ES-I3 (cell line): ENCODE measurements around the gene CNGA4.

Source experiments
- H3K36me3 ChIP-seq: 2 replicates; pipeline ENCODE4 v1.6.1; 2013; ENCODE audit warnings: mild to moderate bottlenecking, low read length, control low read depth, moderate library complexity; ENCODE audit not compliant: insufficient read depth
- H3K4me1 ChIP-seq: 2 replicates; pipeline ENCODE4 v1.6.1; 2013; ENCODE audit warnings: mild to moderate bottlenecking, control low read depth, low read length; ENCODE audit not compliant: insufficient read depth
- H3K9ac ChIP-seq: 2 replicates; pipeline ENCODE4 v1.6.1; 2013; ENCODE audit warnings: low read depth, mild to moderate bottlenecking, low read length, moderate library complexity
- H3K9me3 ChIP-seq: 2 replicates; pipeline ENCODE4 v1.6.1; 2013; ENCODE audit warnings: mild to moderate bottlenecking, low read length, moderate library complexity; ENCODE audit not compliant: control insufficient read depth, insufficient read depth

The CNGA4 gene

DNA sequence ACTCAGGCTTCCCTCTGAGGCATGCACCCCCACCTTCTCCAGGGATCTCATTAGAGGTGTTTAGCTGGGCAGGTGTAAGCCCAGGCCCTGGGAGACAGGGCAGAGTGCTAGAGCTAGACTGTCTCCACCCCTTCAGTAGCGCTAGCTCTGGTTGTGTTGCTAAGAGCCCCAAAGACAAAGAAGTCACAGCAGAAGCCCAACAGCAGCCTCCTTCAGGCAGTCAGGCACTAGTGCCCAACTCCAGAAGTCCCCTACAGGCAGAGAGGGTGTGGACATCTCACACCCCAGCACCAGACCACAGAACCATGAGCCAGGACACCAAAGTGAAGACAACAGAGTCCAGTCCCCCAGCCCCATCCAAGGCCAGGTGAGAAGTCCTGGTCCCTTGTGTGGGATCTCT is at the start of gene CNGA4:
Gene CNGA4 (plus strand): TSS at position 188 of the 400 bp plus-strand sequence. CDS start 118 bp downstream, at position 306.
- Histone ChIP-seq H3K9me3 (no peaks in the 10 kb centered on the region), H3K36me3 (no peaks in the 10 kb centered on the region)

DNA sequence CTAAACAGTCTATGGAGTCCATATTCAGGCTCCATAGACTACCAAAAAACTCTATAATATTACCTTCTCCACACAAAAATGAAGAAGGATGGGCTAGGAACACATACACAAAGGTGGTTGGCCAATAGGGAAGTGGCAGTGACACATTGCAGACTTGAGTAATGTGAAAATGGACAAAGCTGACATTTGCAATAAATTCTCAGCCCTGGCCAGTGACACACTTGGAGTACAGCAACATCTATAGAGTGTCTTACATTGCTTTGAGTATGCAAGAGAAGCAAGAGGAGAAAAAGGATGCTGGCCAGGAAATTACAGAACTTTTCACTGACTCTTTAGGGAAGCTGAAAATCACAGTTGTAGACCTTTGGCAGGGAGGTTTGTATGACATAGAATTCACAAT is 47.1 kb upstream of the CNGA4 start:
- Histone ChIP-seq H3K9me3 (no peaks in the 10 kb centered on the region; the same call in 1 of the 2 replicates), H3K9ac (no peak overlapping the region), H3K4me1 (no peaks in the 10 kb centered on the region), H3K36me3 (no peaks in the 10 kb centered on the region)

More for the DNA sequence above, at the start of gene CNGA4:
- H3K9ac ChIP-seq = no peak within 1 kb of the TSS
- H3K4me1 ChIP-seq = no peaks in the 10 kb centered on the region; the same call in 1 of the 2 replicates

- Histone ChIP-seq H3K4me1 (no peaks in the 10 kb centered on the region), H3K36me3 (no peaks in the 10 kb centered on the region), H3K9ac (no peak overlapping the region), H3K9me3 (no peaks in the 10 kb centered on the region; the same call in 1 of the 2 replicates)
Measured at GRCh38 chr11:6194065-6194581, 44.8 kb upstream of the CNGA4 start.

DNA sequence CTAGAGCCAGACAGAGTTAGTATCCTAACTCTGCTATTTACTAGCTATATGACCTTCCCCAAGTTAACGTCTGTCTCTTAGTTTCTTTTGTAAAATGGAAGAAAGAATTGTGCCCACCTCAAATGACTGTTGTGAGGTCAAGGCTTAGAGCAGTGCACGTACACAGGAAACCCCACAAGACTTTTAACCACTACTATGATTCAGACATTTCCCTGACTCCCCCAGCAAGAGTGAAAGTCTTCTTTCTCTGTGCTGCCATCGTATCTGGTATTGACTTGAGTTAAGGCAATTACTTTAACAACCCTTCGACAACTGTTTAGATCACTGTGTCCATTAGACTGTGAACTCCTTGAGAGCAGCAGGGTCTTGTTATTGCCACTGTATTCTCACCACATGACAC is 42.5 kb upstream of the CNGA4 start:
- Histone ChIP-seq H3K9ac (no peak overlapping the region), H3K36me3 (no peaks in the 10 kb centered on the region), H3K9me3 (no peaks in the 10 kb centered on the region; the same call in 1 of the 2 replicates), H3K4me1 (no peaks in the 10 kb centered on the region)

DNA sequence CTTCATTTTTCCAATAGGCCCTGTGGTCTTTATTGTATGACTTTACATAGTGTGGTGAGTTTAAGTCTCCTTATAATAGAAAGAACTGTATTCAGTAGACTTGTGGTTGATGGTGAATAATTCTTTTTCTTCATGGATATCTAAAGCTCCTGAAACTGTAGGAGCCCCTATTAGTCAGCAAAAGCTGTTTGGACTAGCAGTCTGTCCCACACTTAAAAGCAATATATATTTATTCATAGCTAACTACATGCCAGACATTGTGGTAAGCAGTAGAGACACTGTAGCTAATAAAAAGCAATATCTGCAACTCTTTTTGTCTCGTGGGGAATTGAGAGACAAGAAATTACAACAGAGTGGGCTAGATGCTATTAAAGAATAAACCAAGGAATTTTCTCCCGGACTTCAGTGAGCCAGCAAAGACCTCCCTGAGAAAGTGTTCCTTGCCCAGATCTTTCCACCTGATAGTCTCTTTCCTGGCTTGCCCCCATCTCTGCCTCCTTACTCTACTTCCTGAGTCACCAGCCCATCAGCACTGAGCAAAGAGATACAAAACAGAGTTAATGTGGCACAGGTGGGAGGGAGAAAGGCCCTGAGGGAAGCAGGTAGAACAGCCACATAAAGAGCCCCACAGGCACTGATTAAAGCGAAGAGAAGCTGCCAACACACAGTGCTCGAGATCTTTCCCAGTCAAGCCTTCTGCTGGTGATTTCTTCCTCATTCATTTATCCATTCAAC is 41.3 kb upstream of the CNGA4 start:
- Histone ChIP-seq H3K36me3 (no peaks in the 10 kb centered on the region), H3K9ac (no peak overlapping the region), H3K4me1 (no peaks in the 10 kb centered on the region), H3K9me3 (no peaks in the 10 kb centered on the region; the same call in 1 of the 2 replicates)

DNA sequence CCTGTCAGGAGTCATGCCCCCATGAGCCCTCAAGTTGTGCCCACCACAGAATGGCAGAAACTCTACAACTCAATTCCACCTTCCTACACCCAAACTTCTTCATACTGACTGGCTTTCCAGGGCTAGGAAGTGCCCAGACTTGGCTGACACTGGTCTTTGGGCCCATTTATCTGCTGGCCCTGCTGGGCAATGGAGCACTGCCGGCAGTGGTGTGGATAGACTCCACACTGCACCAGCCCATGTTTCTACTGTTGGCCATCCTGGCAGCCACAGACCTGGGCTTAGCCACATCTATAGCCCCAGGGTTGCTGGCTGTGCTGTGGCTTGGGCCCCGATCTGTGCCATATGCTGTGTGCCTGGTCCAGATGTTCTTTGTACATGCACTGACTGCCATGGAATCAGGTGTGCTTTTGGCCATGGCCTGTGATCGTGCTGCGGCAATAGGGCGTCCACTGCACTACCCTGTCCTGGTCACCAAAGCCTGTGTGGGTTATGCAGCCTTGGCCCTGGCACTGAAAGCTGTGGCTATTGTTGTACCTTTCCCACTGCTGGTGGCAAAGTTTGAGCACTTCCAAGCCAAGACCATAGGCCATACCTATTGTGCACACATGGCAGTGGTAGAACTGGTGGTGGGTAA is 39.6 kb upstream of the CNGA4 start, which contains the start of gene OR52W1:
Gene OR52W1 (plus strand): TSS at position 51 of the 637 bp plus-strand sequence. CDS start 0 bp downstream, at position 51.
- no peaks in the 10 kb centered on the region for H3K4me1 ChIP-seq
- H3K36me3 ChIP-seq = no peaks in the 10 kb centered on the region
- H3K9ac ChIP-seq = no peak within 1 kb of the TSS
- H3K9me3 ChIP-seq = no peaks in the 10 kb centered on the region; the same call in 1 of the 2 replicates

GRCh38 chr11:6200975-6201374 is 37.9 kb upstream of the CNGA4 start:
- H3K9ac ChIP-seq = no peak overlapping the region
- H3K4me1 ChIP-seq = no peaks in the 10 kb centered on the region
- H3K36me3 ChIP-seq = no peaks in the 10 kb centered on the region
- no peaks in the 10 kb centered on the region for H3K9me3 ChIP-seq

GRCh38 chr11:6201481-6201880 is 37.4 kb upstream of the CNGA4 start:
- Histone ChIP-seq H3K36me3 (no peaks in the 10 kb centered on the region), H3K9ac (no peak overlapping the region), H3K9me3 (no peaks in the 10 kb centered on the region), H3K4me1 (no peaks in the 10 kb centered on the region)

- Histone ChIP-seq H3K36me3 (no peaks in the 10 kb centered on the region), H3K9me3 (no peaks in the 10 kb centered on the region), H3K4me1 (no peaks in the 10 kb centered on the region), H3K9ac (no peak overlapping the region)
Measured at GRCh38 chr11:6202041-6202440, 36.8 kb upstream of the CNGA4 start.

DNA sequence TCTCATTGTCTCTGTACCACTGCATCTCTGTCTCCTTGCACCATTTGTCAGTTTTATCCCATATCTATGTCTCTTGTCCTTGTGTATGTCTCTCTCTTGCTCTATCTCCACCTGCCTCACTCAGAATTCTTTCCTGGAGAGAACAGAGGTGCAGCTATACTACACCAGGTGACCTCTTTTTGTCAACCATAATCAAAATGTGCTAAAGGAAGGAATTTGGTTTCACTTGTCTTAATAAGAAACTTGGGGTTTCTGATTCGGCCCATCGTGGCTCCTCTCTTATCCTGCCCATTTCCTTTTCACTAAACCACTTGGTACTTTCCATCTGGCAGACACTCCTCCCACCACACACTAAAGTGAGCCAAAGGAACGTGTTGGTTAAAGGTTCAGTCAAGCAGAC is 35.6 kb upstream of the CNGA4 start:
- H3K9ac ChIP-seq = no peak overlapping the region
- H3K36me3 ChIP-seq = no peaks in the 10 kb centered on the region
- H3K4me1 ChIP-seq = no peaks in the 10 kb centered on the region
- H3K9me3 ChIP-seq = no peaks in the 10 kb centered on the region

DNA sequence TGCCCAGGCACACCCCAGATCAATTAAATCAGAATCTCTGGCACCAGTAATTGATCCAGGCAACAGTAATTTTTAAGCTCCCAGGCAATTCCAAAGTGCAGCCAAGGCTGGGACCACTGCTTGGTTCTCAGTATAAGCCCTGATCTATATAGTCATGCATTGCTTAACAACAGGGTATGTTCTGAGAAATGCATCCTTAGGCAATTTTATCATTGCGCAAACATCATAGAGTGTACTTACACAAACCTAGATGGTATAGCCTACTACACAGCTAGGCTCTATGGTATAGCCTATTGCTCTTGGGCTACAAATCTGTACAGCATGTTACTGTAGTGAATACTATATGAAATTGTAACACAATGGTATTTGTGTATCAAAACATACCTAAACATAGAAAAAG is 34.2 kb upstream of the CNGA4 start:
- H3K36me3 ChIP-seq = no peaks in the 10 kb centered on the region
- no peak overlapping the region for H3K9ac ChIP-seq
- no peaks in the 10 kb centered on the region for H3K9me3 ChIP-seq
- H3K4me1 ChIP-seq = no peaks in the 10 kb centered on the region

- Histone ChIP-seq H3K36me3 (no peaks in the 10 kb centered on the region), H3K4me1 (no peaks in the 10 kb centered on the region), H3K9me3 (no peaks in the 10 kb centered on the region), H3K9ac (no peak within 1 kb of the TSS)
Measured at GRCh38 chr11:6205366-6205765, 33.5 kb upstream of the CNGA4 start, which contains the start of gene C11orf42. TSS of gene C11orf42 (plus strand) at chr11:6205557. CDS start at chr11:6205616, 59 bp downstream.

DNA sequence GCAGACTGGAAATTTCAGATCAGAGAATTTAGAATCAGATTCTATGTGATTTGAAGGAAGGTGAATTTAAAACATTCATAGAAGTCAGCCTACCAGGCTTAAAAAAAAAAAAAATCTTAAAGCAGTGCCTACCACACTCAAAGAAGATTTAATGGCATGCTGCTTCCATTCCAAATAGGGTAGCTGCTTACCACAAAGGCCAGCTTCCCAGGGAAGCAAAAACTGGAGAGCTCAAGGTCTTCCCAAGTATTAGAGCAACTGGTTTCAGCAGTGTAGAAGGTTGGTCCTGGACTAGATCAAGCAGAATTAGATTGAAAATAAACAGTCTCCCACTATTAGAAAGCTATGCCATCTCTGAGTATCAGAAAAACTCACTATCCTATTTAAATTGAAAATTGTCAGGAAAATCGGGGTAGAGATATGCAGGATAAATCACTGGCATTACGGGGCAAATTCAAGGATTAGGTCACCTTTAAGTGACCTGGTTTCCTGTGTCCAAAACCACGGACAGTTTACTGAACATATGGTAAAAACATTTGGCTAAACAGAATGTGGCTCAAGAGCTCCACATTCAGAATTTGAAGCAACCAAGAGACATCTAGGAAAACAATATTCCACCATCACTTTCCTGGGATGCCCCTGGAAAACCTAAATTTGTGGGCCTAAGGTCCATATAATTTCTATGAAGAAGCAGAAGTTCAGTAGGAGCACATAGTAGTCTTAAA is 32.3 kb upstream of the CNGA4 start:
- Histone ChIP-seq H3K9me3 (no peaks in the 10 kb centered on the region), H3K4me1 (no peaks in the 10 kb centered on the region), H3K36me3 (no peaks in the 10 kb centered on the region), H3K9ac (no peak overlapping the region)

- H3K9me3 ChIP-seq = no peaks in the 10 kb centered on the region
- H3K4me1 ChIP-seq = no peaks in the 10 kb centered on the region
- H3K36me3 ChIP-seq = no peaks in the 10 kb centered on the region; the same call in 1 of the 2 replicates
- H3K9ac ChIP-seq = no peak overlapping the region
Measured at GRCh38 chr11:6209801-6210200, 29.1 kb upstream of the CNGA4 start.
